CD4-positive, alpha-beta T cell treated with Interleukin-15 for 1 hour (primary cell): ENCODE measurements around the gene IL15.
"Not testable (repeated sequence)": the region's sequence is repeated elsewhere in the genome, so short reads cannot be mapped to it uniquely, and the experiment has no call there.

Experiments used
- DNase-seq: peaks from one replicate; pipeline ENCODE4 v3.0.0-alpha.2; 2020

IL15 gene

GRCh38 chr4:141647966-141648365, 11.6 kb downstream of the IL15 start:
- DNase-seq = no peak

- DNase-seq = no peak
Observed at GRCh38 chr4:141652161-141652778, 15.9 kb downstream of the IL15 start.

DNA sequence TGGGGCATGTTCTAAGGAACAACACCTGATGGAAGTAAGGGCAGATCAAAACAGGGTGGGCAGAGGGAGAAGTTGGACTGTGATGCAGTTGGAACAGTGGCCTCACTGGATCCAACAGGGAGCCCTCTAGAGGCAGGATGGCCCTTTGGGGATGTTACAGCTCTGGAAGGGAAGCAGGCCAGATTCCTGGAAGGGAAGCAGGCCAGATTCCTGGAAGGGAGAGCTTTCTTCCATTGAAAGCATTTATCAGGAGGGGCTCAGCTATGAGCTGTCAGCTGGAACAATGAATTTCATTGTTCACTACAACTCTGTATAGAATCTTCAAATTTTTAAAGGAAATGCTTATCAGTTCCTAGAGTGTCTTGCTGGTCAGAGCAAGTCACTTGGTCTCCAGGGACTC, 17.7 kb downstream of the IL15 start:
- no peak for DNase-seq

GRCh38 chr4:141656031-141656430, 19.6 kb downstream of the IL15 start:
- DNase-seq = no peak

- DNase-seq = no peak
Observed at GRCh38 chr4:141657550-141658250, 21.3 kb downstream of the IL15 start.

- DNase-seq = no peak
Observed at GRCh38 chr4:141658309-141658708, 21.9 kb downstream of the IL15 start.

- DNase-seq = no peak
Observed at GRCh38 chr4:141659539-141659938, 23.2 kb downstream of the IL15 start.

DNA sequence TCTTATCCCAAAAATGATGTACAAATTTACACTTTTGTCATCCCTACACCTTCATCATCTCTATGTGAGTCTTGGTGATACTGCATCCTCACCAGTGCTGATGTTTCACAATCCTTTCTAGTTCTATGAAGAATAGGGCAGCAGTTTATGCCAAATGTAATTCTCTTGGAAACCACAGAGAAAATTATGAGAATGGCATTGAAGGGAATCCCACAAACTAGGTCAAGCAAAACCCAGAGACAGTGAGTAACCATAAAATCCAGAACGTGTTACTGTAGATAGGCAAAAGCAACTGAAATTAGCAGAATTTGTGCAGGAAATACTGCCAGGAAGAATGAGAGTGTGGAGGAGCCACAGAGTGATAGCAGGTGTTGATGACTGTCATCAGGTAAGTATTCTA, 24.5 kb downstream of the IL15 start:
- DNase-seq = no peak

- no peak for DNase-seq
Observed at GRCh38 chr4:141668200-141668910, 32.0 kb downstream of the IL15 start.

DNA sequence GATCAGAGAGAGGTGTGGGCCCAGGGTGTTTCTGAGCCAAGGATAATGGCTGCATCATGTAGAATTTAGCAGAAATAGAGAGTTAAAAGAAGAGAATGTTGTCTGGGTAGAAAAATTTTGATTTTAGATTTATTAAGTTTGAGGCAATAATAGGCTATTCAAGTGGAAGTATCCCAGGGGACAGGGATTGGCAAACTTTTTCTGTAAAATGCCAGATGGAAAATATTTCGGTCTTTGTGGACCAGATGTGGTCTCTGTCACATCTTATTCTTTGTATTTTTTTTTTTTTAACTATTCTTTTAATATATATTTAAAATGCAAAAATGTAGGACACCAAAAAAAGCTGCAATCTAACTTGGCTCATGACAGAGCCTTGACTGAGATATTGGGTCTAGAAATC, 33.1 kb downstream of the IL15 start:
- no peak for DNase-seq

- DNase-seq = no peak
Observed at GRCh38 chr4:141675384-141675783, 39.0 kb downstream of the IL15 start.

- DNase-seq = no peak
Observed at GRCh38 chr4:141676087-141676670, 39.8 kb downstream of the IL15 start.

- no peak for DNase-seq
Observed at GRCh38 chr4:141680060-141680459, 43.7 kb downstream of the IL15 start.

- no peak for DNase-seq
Observed at GRCh38 chr4:141684785-141685184, 48.4 kb downstream of the IL15 start.

DNA sequence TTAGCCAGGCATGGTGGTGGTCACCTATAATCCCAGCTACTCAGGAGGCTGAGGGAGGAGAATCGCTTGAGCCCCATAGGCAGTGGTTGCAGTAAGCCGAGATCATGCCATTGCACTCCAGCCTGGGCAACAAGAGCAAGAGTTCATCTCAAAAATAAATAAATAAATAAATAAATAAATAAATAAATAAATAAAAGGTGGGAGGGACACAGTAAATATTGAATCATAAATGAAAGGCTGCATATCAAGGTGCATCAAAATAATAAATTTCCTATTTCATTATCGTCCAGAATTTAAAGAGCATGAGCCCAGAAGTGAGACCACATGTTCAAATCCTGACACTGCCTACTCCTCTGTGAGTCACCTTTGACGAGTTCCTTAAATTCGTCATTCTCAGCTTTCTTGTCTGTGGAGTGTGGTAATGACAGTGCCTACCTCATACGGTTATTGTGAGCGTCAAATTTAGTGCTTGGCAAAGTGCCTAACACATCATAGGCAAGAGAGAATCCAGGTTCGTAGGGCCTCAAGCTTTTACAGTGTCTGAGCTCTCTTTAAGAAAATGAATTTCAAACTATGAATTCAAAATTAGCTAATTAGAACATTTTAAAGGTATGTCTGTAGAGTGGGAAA, 49.9 kb downstream of the IL15 start:
- no peak for DNase-seq

GRCh38 chr4:141686879-141687278, 50.5 kb downstream of the IL15 start:
- DNase-seq = no peak

- DNase-seq = not testable (repeated sequence)
Observed at GRCh38 chr4:141689726-141690296, 53.4 kb downstream of the IL15 start.

- not testable (repeated sequence) for DNase-seq
Observed at GRCh38 chr4:141691247-141691646, 54.9 kb downstream of the IL15 start.

DNA sequence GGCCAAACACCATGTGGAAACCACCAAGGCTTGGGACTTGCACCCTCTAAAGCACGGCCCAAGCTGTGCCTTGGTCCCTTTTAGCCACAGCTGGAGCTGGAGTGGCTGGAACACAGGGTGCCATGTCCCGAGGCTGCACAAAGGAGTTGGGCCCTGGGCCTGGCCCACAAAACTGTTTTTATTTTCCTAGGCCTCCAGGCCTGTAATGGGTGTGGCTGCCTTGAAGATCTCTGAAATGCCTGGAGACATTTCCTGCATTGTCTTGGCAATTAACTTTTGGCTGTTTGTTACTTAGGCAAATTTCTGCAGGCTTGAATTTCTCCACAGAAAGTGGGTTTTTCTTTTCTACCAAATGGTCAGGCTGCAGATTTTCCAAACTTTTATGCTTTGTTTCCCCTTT, 55.7 kb downstream of the IL15 start:
- DNase-seq = no peak

- no peak for DNase-seq
Observed at GRCh38 chr4:141697116-141697515, 60.7 kb downstream of the IL15 start.

DNA sequence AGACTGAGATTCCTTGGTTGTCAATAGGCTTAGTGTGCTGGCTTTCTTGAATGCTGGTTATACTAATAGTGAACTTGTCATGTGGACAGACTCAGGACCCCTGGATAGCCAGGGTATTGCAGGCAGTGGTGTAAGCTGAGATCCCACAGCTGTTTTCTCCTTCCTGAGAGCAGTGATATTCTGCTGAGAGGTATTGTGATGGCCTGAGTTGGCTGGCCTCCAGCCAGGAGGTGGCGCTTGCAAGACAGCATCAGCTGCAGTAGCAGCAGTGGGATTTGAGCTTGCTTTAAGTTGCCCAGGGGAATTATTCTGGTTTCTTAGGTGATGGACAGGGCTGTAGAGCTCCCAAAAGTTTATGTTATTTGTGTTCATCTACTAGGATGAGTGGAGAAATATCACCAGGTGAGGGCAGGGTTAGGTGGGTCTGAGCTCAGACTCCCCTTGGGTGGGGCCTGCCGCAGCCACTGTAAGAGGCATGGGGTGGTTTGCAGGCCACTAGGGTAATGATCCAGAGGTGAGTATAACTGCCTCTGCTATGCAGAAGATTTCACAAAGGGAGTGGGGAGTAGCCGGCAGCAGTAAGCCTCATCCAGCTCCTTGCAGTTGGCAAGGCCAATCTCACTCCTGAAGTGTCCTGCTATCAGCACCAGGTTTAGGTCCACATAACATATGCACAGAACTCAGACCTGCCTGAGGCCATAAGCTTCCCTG, 66.2 kb downstream of the IL15 start:
- no peak for DNase-seq

GRCh38 chr4:141703497-141703896, 67.1 kb downstream of the IL15 start:
- no peak for DNase-seq
